Neural crest cell (in vitro differentiated cells): ENCODE measurements around the gene SESN3. TPM values are rescaled to one million over a fixed set of nuclear protein-coding genes. Genes with fewer than 3 reads are reported as not detected.

Source experiments
- DNase-seq: peaks from one replicate; pipeline ENCODE4 v3.0.0; 2021; ENCODE audit warnings: low read depth, mixed read lengths, low spot score
- H3K27ac Mint-ChIP-seq: one replicate; pipeline ENCODE4 v1.8.0; 2021; ENCODE audit warnings: mild to moderate bottlenecking, mixed read lengths; ENCODE audit not compliant: unreplicated experiment
- H3K27me3 Mint-ChIP-seq: 2 replicates; pipeline ENCODE4 v1.8.0; 2021; ENCODE audit warnings: low read depth, mild to moderate bottlenecking, mixed read lengths
- H3K36me3 Mint-ChIP-seq: 2 replicates; pipeline ENCODE4 v1.8.0; 2021; ENCODE audit warnings: low read depth, mild to moderate bottlenecking, mixed read lengths
- H3K4me1 Mint-ChIP-seq: 2 replicates; pipeline ENCODE4 v1.8.0; 2021; ENCODE audit warnings: mixed read lengths
- H3K4me3 Mint-ChIP-seq: one replicate; pipeline ENCODE4 v1.8.0; 2021; ENCODE audit warnings: mild to moderate bottlenecking, mixed read lengths
- H3K9me3 Mint-ChIP-seq: 2 replicates; pipeline ENCODE4 v1.8.0; 2021; ENCODE audit warnings: mixed read lengths
- CTCF ChIP-seq: fragments of 200-600 bp; sonication (generic); conservative IDR thresholded peaks from 2 replicates; pipeline ENCODE4 v1.5.0; 2021; ENCODE audit warnings: antibody characterized with exemption, mild to moderate bottlenecking
- total RNA-seq: library from RNA; stranded (reverse); gene quantifications from 2 replicates; pipeline ENCODE4 v1.2.1, GENCODE V29; 2021

SESN3 gene
- total RNA-seq, 1 donor from 2014 or later: 77.8 TPM

- peaks cover 2% of the 10 kb centered on the region for H3K9me3 Mint-ChIP-seq
- no peak for TF ChIP-seq CTCF
- H3K4me3 Mint-ChIP-seq: no peak overlapping the region
These were observed 109.3 kb downstream of the SESN3 start for GRCh38 chr11:95121698-95122097.

GRCh38 chr11:95119361-95120060 is 111.5 kb downstream of the SESN3 start:
- H3K9me3 Mint-ChIP-seq: peaks cover 2% of the 10 kb centered on the region
- H3K27ac Mint-ChIP-seq: no peak overlapping the region
- H3K4me3 Mint-ChIP-seq: no peak overlapping the region
- no peak for DNase-seq
- no peak for TF ChIP-seq CTCF
- H3K36me3 Mint-ChIP-seq: peaks cover 2% of the 10 kb centered on the region
- peaks cover 5% of the 10 kb centered on the region for H3K4me1 Mint-ChIP-seq
- no peaks in the 10 kb centered on the region for H3K27me3 Mint-ChIP-seq

More at GRCh38 chr11:95121698-95122097, 109.3 kb downstream of the SESN3 start:
- H3K36me3 Mint-ChIP-seq: peaks cover 2% of the 10 kb centered on the region
- no peak for DNase-seq
- no peaks in the 10 kb centered on the region for H3K27me3 Mint-ChIP-seq
- peaks cover 5% of the 10 kb centered on the region for H3K4me1 Mint-ChIP-seq
- H3K27ac Mint-ChIP-seq: no peak overlapping the region

GRCh38 chr11:95115597-95115996 is 115.4 kb downstream of the SESN3 start:
- no peaks in the 10 kb centered on the region for H3K4me1 Mint-ChIP-seq
- H3K27me3 Mint-ChIP-seq: no peaks in the 10 kb centered on the region
- DNase-seq: no peak
- peaks cover 8% of the 10 kb centered on the region for H3K36me3 Mint-ChIP-seq
- H3K9me3 Mint-ChIP-seq: peaks cover 4% of the 10 kb centered on the region
- H3K4me3 Mint-ChIP-seq: no peak overlapping the region
- no peak for TF ChIP-seq CTCF
- no peak overlapping the region for H3K27ac Mint-ChIP-seq

Other genes with a start within 250 kb of the SESN3 start
- gene KDM4E, start 205.9 kb downstream of the SESN3 start, total RNA-seq: not detected in 2 replicates
- gene KDM4F, start 181.8 kb downstream of the SESN3 start, total RNA-seq: not detected in 2 replicates
- gene SRSF8, start 164.3 kb downstream of the SESN3 start, total RNA-seq: 32.5 and 40.4 TPM in 2 replicates
- 12.3 and 12.5 TPM in 2 replicates for gene ENDOD1, start 141.4 kb downstream of the SESN3 start, total RNA-seq